ENCODE measurements around the gene PDE4DIP. TPM values are rescaled to one million over a fixed set of nuclear protein-coding genes. Genes with fewer than 3 reads are reported as not detected.
"Not testable (repeated sequence)": the region's sequence is repeated elsewhere in the genome, so short reads cannot be mapped to it uniquely, and the experiment has no call there.

The PDE4DIP gene
- total RNA-seq, 1 experiment from 2014 or later = 74.3 TPM

- not testable (repeated sequence) for H3K4me1 ChIP-seq; H3K9me3 ChIP-seq (replicated peaks); H3K27me3 ChIP-seq; DNase-seq; H3K4me3 ChIP-seq; H3K27ac ChIP-seq; H3K36me3 ChIP-seq
Observed at GRCh38 chr1:148854063-148854462, 9.8 kb downstream of the PDE4DIP start.

DNA sequence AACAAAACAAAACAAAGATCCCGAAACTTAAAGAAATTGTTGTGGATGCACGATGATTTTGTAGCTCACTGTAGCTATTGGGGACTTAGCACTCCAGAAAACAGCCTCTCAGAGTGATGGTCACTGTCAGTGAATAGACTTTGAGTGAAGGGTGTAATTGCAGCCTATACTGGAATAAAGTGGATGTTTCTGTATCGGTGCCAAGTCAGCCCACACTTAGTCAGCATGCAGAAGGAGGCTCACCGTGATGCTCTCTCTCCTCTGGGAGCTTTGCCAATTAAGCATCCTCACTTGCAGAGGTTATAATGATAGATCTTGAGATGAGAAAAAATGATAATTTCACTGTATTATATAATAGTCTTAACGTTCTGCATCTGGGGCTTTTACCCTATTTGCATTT lies 11.1 kb downstream of the PDE4DIP start:
- H3K27ac ChIP-seq; H3K36me3 ChIP-seq; H3K4me1 ChIP-seq; DNase-seq; H3K4me3 ChIP-seq; H3K9me3 ChIP-seq (replicated peaks); H3K27me3 ChIP-seq: not testable (repeated sequence)

DNA sequence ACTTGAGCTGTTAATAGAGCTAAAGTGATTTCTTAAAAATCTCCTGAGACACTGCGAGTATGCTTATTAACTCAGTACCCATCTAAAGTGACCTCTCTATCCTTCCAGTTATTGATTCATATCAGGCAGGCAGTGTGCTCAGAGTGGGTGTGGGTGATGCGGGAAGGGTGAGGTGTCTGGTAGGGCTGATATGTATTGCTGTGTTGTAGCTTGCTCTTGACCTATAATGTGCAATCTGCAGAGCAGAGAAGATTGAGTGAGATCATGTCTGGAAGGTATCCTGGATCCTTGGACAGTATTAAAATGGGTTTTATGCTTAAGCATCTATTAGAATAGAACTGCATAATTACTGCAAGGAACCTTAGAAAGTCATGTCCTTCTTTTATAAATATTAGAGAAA lies 15.8 kb downstream of the PDE4DIP start:
- not testable (repeated sequence) for H3K27me3 ChIP-seq; H3K4me3 ChIP-seq; H3K27ac ChIP-seq; H3K36me3 ChIP-seq; DNase-seq; H3K4me1 ChIP-seq; H3K9me3 ChIP-seq (replicated peaks)

DNA sequence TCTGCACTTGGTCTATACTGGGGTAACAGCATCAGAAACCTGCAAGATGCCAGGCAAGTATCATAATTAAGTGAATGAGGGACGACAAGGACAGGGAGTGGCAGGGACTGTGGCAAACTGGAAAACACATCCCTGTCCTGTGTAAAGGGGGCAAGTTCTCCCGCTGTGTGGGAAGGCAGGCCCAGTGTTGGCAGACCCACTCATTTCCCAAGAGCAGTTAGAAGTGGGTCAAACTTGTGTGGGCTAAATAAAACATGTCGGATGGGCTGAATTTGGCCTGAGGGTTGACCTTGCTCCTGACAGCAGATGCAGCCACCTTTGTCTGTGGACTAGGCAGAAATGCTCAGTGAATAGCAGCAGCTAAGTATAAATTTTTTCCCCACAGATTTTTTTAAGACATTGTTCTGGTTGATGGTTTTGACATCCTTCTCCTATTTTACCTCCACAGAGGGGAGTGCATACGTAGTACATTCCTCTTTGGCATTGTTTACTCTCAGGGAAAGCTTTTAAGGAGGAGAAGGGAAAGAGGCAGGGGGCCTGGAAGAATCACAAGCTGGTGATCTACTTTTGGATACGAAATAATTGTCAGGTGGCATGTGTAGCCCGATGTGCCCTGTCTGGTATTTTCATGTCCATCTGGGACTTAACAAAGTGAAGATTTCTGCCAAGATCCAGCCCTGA lies 16.5 kb downstream of the PDE4DIP start:
- not testable (repeated sequence) for H3K27ac ChIP-seq; H3K27me3 ChIP-seq; H3K9me3 ChIP-seq (replicated peaks); H3K36me3 ChIP-seq; DNase-seq; H3K4me3 ChIP-seq; H3K4me1 ChIP-seq

- not testable (repeated sequence) for H3K4me3 ChIP-seq; H3K36me3 ChIP-seq; H3K27me3 ChIP-seq; DNase-seq; H3K4me1 ChIP-seq; H3K27ac ChIP-seq; H3K9me3 ChIP-seq (replicated peaks)
Observed at GRCh38 chr1:148862590-148862989, 18.4 kb downstream of the PDE4DIP start.

DNA sequence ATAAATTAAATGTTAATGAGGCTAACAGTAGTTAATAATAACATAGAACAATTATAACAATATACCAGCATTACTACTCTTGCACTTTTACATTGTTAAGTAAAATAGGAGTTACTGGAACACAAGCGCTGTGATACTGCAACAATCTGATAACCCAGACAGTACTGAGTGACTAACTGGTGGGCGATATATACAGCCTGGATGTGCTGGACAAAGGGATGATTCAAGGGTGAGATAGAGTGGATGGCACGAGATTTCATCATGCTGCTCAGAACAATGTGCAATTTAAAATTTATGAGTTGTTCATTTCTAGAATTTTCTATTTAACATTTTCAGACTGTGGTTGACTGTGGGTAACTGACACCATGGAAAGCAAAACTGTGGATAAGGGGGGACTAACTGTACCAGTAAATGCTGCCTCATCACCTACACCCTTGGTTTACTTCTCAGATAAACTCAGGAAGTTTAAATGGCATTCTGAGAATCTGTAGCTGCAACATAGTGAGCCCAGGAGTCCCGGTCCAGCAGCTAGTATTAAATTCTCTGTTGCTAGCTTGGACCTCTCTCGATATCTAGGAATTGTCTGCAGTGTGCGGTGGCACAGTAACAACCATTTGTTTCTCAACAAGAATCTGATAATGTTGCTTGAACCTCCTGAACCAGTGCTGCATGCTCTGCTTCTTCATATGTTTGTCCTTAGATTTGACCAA lies 24.9 kb downstream of the PDE4DIP start:
- not testable (repeated sequence) for DNase-seq; H3K9me3 ChIP-seq (replicated peaks); H3K27ac ChIP-seq

DNA sequence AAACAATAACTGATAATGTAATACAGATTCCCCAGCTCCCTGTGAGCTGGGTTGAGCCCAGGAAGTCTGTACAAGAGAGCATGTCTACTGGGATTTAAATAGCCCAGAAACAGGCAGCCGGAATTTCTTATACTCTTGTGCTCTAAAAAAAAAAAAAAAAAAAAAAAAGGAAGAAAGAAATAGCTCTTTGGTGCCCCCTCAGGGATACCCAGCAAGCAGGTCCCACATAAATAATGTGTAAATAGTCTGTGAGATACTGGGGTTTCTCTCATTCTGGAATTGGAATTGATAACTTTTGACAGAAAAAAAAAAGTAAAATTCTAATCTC lies 25.4 kb downstream of the PDE4DIP start:
- H3K9me3 ChIP-seq (replicated peaks); H3K4me3 ChIP-seq; H3K27ac ChIP-seq; H3K36me3 ChIP-seq; H3K27me3 ChIP-seq; DNase-seq; H3K4me1 ChIP-seq: not testable (repeated sequence)

More for the DNA sequence above, 24.9 kb downstream of the PDE4DIP start:
- H3K36me3 ChIP-seq, H3K4me3 ChIP-seq, H3K4me1 ChIP-seq, H3K27me3 ChIP-seq: not testable (repeated sequence)

DNA sequence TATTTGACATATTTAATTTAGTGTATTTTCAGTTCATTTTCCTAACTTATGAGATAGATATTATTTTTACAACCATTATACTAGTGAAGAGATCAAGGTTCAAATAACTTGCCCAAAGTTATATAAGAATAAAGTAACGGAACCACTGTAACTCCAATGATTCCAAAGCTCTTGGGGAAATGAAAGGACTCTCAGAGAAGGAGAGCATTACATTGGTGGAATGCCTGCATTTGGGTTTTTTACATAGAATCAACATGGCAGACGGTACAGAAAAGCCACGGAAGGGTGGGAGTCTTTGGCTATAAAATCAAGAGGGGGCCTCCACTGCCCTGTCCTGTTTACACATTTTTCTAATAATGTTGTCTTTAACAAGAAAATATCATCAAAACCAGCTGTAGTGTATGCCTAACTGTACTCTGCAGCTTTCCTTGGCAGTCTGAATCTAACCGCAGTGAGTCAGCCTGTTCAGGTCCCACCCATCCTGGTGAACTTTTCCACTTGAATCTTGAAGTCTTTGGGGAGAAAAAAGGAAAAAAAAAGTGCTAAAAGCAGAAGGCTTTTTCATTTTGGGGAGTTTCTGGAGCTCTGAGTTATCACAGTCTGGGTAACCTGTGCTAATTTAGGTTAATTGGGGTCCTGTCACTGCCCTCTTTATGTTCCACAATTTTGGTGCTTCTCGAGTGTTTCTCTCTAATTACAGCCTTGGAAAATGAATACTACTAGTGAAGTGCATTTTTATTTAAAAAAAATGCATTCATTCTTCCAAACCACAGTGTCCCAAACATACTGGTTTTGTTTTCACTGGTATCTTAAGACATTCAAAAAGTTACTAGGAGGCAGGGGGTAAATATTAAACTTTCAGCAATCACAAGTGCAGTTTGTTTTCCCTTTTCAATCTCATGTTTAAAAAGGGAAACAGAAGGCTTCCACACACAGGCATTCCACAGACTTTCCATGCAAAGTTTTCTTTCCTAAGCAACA lies 30.5 kb downstream of the PDE4DIP start:
- H3K36me3 ChIP-seq; H3K27ac ChIP-seq; H3K4me1 ChIP-seq; H3K4me3 ChIP-seq; H3K27me3 ChIP-seq; DNase-seq; H3K9me3 ChIP-seq (replicated peaks): not testable (repeated sequence)

- not testable (repeated sequence) for H3K36me3 ChIP-seq; DNase-seq; H3K9me3 ChIP-seq (replicated peaks); H3K4me3 ChIP-seq; H3K27ac ChIP-seq; H3K27me3 ChIP-seq; H3K4me1 ChIP-seq
Observed at GRCh38 chr1:148879812-148880416, 35.7 kb downstream of the PDE4DIP start.

DNA sequence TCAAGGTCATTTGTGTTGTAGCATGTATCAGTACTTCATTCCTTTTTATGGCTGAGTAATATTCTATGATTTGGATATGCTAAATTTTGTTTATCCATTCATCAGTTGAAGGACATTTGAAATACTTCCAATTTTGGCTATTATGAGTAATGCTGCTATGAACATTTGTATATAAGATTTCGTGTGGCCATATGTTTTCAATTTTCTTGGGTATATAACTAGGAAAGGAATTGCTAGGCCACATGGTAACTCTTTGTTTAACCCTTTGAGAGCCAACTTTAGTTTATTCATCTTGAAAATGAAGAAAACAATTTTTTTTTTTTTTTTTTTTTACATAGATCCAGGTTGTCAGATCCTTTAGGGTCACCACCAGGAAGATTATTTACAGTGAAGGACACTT lies 37.0 kb downstream of the PDE4DIP start:
- H3K27ac ChIP-seq; H3K27me3 ChIP-seq; H3K9me3 ChIP-seq (replicated peaks); H3K4me1 ChIP-seq; H3K36me3 ChIP-seq; H3K4me3 ChIP-seq; DNase-seq: not testable (repeated sequence)

DNA sequence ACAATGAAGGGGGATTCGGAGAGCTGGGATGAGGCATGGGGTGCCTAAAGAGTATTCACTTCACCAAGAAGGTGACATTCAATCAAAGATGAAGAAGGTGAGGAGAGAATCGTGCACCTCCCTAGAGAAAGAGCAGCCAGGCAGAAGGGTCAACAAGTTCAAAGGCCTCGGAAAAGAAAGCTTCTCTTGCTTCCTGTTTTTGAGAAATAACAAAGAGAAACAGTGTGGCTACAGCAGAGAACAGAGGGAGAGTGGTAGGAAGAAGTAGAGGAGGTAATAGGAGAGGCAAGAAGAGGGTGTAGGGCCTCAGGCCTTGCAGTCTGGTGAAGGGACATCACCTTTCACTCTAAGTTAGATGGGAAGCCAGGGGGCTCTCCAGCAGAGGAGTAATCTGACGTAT lies 41.0 kb downstream of the PDE4DIP start:
- not testable (repeated sequence) for H3K4me3 ChIP-seq; H3K27ac ChIP-seq; H3K4me1 ChIP-seq; H3K27me3 ChIP-seq; H3K36me3 ChIP-seq; H3K9me3 ChIP-seq (replicated peaks); DNase-seq

- not testable (repeated sequence) for H3K4me3 ChIP-seq, H3K27me3 ChIP-seq, H3K27ac ChIP-seq
Observed at GRCh38 chr1:148886293-148886692, 42.1 kb downstream of the PDE4DIP start.

GRCh38 chr1:148888597-148888996 lies 44.4 kb downstream of the PDE4DIP start:
- H3K9me3 ChIP-seq (replicated peaks); H3K36me3 ChIP-seq; H3K27ac ChIP-seq; H3K4me1 ChIP-seq; H3K4me3 ChIP-seq; H3K27me3 ChIP-seq; DNase-seq: not testable (repeated sequence)

More at GRCh38 chr1:148886293-148886692, 42.1 kb downstream of the PDE4DIP start:
- not testable (repeated sequence) for DNase-seq; H3K4me1 ChIP-seq; H3K36me3 ChIP-seq; H3K9me3 ChIP-seq (replicated peaks)

- H3K4me1 ChIP-seq; H3K36me3 ChIP-seq; H3K9me3 ChIP-seq (replicated peaks); H3K27me3 ChIP-seq; DNase-seq; H3K27ac ChIP-seq; H3K4me3 ChIP-seq: not testable (repeated sequence)
Observed at GRCh38 chr1:148889267-148890074, 45.2 kb downstream of the PDE4DIP start.
